ENCODE results near the gene GSTA4. TPM values are rescaled to one million over a fixed set of nuclear protein-coding genes. Genes with fewer than 3 reads are reported as not detected.

The GSTA4 gene
- total RNA-seq, 5 donors from 2014 or later (not counting 1 experiment from before 2014, with no cell fraction given), result 0.35 to 0.85 (median 0.65) TPM

DNA sequence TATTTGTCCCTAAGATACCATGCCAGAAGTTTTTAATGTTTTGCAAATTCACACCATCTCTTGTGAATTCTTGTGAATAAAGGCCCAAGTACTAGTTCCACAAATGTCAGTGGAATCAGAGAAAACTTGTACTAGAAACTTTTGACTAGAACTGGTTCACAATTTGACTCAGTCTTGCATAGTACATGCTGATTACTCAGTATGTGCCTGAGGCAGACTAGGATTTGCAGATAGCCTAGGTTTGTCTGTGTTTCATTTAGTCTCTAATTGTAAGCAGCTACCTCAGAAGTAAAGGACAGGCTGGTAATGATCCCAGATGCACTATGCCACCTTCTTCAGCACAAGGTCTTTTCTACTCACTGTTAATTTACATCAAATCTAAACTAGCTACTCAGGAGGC lies 34.2 kb upstream of the GSTA4 start:
- peaks cover 0 to 3% (median 2%) of the 10 kb centered on the region in 3 donors for H3K4me1 Mint-ChIP-seq
- Histone ChIP-seq H3K4me3 (ENCODE audit: control insufficient read depth in 1 of 2, extremely low read depth in 1 of 2, low read length in 1 of 2) (no peak overlapping the region), H3K27ac (ENCODE audit: low read length) (no peak overlapping the region), H3K4me1 (ENCODE audit: control insufficient read depth in 1 of 2, extremely low read depth in 1 of 2, insufficient read depth in 2 of 2, low read length in 2 of 2) (no peaks in the 10 kb centered on the region), H3K36me3 (ENCODE audit: control insufficient read depth in 2 of 2, extremely low read depth in 1 of 2, insufficient read depth in 1 of 2, low read length in 1 of 2) (peaks cover 6 to 56% of the 10 kb centered on the region in 2 donors), H3K27me3 (replicated peaks in 1 of 2; ENCODE audit: control insufficient read depth in 2 of 2, extremely low read depth in 1 of 2, insufficient read depth in 2 of 2, low read length in 1 of 2) (no peaks in the 10 kb centered on the region), H3K9me3 (no peaks in the 10 kb centered on the region)
- CTCF ChIA-PET, result no interaction called here
- ATAC-seq (replicated peaks in 1 of 4) (no peak), DNase-seq (no peak)
- H3K27ac Mint-ChIP-seq, result no peak overlapping the region
- peaks cover 77% of the 10 kb centered on the region for H3K36me3 Mint-ChIP-seq
- no peaks in the 10 kb centered on the region for H3K9me3 Mint-ChIP-seq
- POLR2A ChIA-PET, result no interaction called here
- H3K4me3 Mint-ChIP-seq, result no peak overlapping the region
- H3K27me3 Mint-ChIP-seq, result no peaks in the 10 kb centered on the region

GRCh38 chr6:53028467-53028866 lies 33.4 kb upstream of the GSTA4 start:
- no peaks in the 10 kb centered on the region for H3K4me1 ChIP-seq (ENCODE audit: control insufficient read depth in 1 of 2, extremely low read depth in 1 of 2, insufficient read depth in 2 of 2, low read length in 2 of 2)
- H3K9me3 ChIP-seq, result no peaks in the 10 kb centered on the region
- ChIA-PET POLR2A (no interaction called here), CTCF (no interaction called here)
- no peak overlapping the region for H3K4me3 Mint-ChIP-seq
- H3K4me1 Mint-ChIP-seq, result peaks cover 0 to 5% (median 4%) of the 10 kb centered on the region in 3 donors
- H3K27ac Mint-ChIP-seq, result no peak overlapping the region
- no peak overlapping the region for H3K27ac ChIP-seq (ENCODE audit: low read length)
- H3K36me3 ChIP-seq (ENCODE audit: control insufficient read depth in 2 of 2, extremely low read depth in 1 of 2, insufficient read depth in 1 of 2, low read length in 1 of 2), result peaks cover 6 to 56% of the 10 kb centered on the region in 2 donors
- ATAC-seq (replicated peaks in 1 of 4), result no peak
- H3K9me3 Mint-ChIP-seq, result no peaks in the 10 kb centered on the region
- H3K36me3 Mint-ChIP-seq, result peaks cover 74% of the 10 kb centered on the region
- H3K27me3 ChIP-seq (replicated peaks in 1 of 2; ENCODE audit: control insufficient read depth in 2 of 2, extremely low read depth in 1 of 2, insufficient read depth in 2 of 2, low read length in 1 of 2), result no peaks in the 10 kb centered on the region
- H3K27me3 Mint-ChIP-seq, result no peaks in the 10 kb centered on the region
- WGBS (ENCODE audit: insufficient coverage), result no CpG with 5 or more reads among the region's 1 CpG
- DNase-seq, result no peak
- no peak overlapping the region for H3K4me3 ChIP-seq (ENCODE audit: control insufficient read depth in 1 of 2, extremely low read depth in 1 of 2, low read length in 1 of 2)

DNA sequence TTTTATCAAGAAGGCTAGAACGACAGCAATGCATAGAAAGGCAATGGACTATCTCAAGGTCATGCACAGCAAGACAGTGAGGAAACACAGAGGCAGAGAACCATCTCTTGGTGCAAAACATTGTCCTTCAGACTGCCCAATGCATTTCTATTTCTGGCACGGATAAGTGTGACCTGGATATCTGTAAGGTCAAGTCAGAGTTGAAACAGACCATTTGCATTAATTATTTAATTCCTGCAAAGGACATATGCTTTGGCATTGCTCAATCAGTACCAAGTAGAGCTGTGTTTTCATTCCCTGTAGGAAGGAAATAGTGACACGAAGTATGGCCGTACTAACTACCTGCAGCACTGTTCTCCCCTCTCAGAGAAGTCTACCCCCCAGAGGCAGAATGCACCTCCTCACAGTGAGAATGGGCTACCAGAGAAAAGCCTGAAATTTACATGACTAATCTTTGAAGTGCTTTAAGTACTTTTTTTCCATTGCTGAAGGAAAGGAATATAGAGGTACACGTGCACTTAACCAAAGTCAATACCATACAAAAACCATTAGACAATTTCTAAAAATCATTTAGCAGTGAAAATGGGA lies 32.1 kb upstream of the GSTA4 start:
- ATAC-seq (replicated peaks in 1 of 4), result no peak
- Histone ChIP-seq H3K9me3 (no peaks in the 10 kb centered on the region), H3K4me3 (ENCODE audit: control insufficient read depth in 1 of 2, extremely low read depth in 1 of 2, low read length in 1 of 2) (no peak overlapping the region), H3K36me3 (ENCODE audit: control insufficient read depth in 2 of 2, extremely low read depth in 1 of 2, insufficient read depth in 1 of 2, low read length in 1 of 2) (peaks cover 6 to 48% of the 10 kb centered on the region in 2 donors), H3K27me3 (replicated peaks in 1 of 2; ENCODE audit: control insufficient read depth in 2 of 2, extremely low read depth in 1 of 2, insufficient read depth in 2 of 2, low read length in 1 of 2) (no peaks in the 10 kb centered on the region), H3K4me1 (ENCODE audit: control insufficient read depth in 1 of 2, extremely low read depth in 1 of 2, insufficient read depth in 2 of 2, low read length in 2 of 2) (no peaks in the 10 kb centered on the region), H3K27ac (ENCODE audit: low read length) (no peak overlapping the region)
- Mint-ChIP-seq H3K4me1 (peaks cover 0 to 5% (median 4%) of the 10 kb centered on the region in 3 donors), H3K27me3 (no peaks in the 10 kb centered on the region), H3K4me3 (no peak overlapping the region), H3K27ac (no peak overlapping the region), H3K9me3 (no peaks in the 10 kb centered on the region), H3K36me3 (peaks cover 74% of the 10 kb centered on the region)
- DNase-seq, result no peak
- 100% methylated on average over 1 of the region's 5 CpGs for whole genome bisulfite sequencing (ENCODE audit: insufficient coverage)
- CTCF ChIA-PET, result no interaction called here
- POLR2A ChIA-PET, result no interaction called here

DNA sequence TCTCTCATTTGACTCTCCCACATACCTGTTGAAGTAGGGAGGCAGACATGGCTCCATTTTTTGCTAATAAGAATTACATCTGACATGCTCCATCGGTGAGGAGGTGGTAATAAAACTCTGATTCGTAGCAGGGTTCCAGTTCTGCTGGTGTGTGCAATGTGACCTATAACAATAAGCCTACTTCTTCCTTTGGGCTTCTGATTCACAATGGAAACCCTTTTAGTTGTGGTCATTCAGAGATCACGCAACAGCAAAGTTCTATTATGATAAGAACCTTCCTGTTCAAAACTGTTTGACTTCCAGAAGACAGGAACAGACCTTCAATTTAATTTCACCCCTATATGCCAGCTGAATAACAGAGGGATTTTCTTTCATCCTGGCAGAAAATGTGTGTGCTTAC lies 31.4 kb upstream of the GSTA4 start:
- no peaks in the 10 kb centered on the region for H3K9me3 ChIP-seq
- Mint-ChIP-seq H3K36me3 (peaks cover 68% of the 10 kb centered on the region), H3K27me3 (no peaks in the 10 kb centered on the region), H3K4me1 (peaks cover under 1 to 5% (median 4%) of the 10 kb centered on the region in 3 donors), H3K27ac (no peak overlapping the region), H3K9me3 (no peaks in the 10 kb centered on the region), H3K4me3 (no peak overlapping the region)
- ChIA-PET POLR2A (interaction anchor here in 1 of 2 donors (0.6 kb wide), 1 partner anchor 246 kb away, joined by 3 read pairs; no protein-coding TSS in a partner anchor), CTCF (no interaction called here)
- DNase-seq, result no peak
- no peak overlapping the region for H3K4me3 ChIP-seq (ENCODE audit: control insufficient read depth in 1 of 2, extremely low read depth in 1 of 2, low read length in 1 of 2)
- H3K27ac ChIP-seq (ENCODE audit: low read length), result no peak overlapping the region
- H3K4me1 ChIP-seq (ENCODE audit: control insufficient read depth in 1 of 2, extremely low read depth in 1 of 2, insufficient read depth in 2 of 2, low read length in 2 of 2), result no peaks in the 10 kb centered on the region
- peaks cover 6 to 42% of the 10 kb centered on the region in 2 donors for H3K36me3 ChIP-seq (ENCODE audit: control insufficient read depth in 2 of 2, extremely low read depth in 1 of 2, insufficient read depth in 1 of 2, low read length in 1 of 2)
- WGBS (ENCODE audit: insufficient coverage), result 86% methylated on average over 1 of the region's 3 CpGs
- ATAC-seq (replicated peaks in 1 of 4), result no peak
- no peaks in the 10 kb centered on the region for H3K27me3 ChIP-seq (replicated peaks in 1 of 2; ENCODE audit: control insufficient read depth in 2 of 2, extremely low read depth in 1 of 2, insufficient read depth in 2 of 2, low read length in 1 of 2)

DNA sequence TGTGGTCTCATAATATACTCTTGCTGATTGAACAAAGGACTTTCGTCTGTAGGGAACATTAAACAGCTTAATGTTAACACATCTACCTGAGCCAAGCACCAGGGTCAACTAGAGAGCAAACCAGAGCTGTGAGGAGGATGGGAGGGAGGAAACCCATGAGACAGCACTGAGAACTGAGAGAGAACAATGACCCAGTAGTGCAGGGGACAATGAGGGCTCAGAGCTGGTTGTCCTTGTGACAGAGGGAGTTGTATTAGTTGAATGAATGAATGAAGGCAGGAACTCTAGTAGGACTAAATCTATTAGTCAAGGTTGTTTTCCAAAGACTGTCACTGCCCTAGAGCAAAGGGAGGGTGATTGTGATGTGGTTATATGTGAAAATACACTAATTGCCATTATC lies 28.2 kb upstream of the GSTA4 start:
- Mint-ChIP-seq H3K27ac (no peak overlapping the region), H3K4me3 (no peak overlapping the region), H3K9me3 (no peaks in the 10 kb centered on the region), H3K4me1 (peaks cover 10 to 15% (median 10%) of the 10 kb centered on the region in 3 donors), H3K27me3 (no peaks in the 10 kb centered on the region), H3K36me3 (peaks cover 44% of the 10 kb centered on the region)
- DNase-seq, result no peak
- Histone ChIP-seq H3K4me1 (ENCODE audit: control insufficient read depth in 1 of 2, extremely low read depth in 1 of 2, insufficient read depth in 2 of 2, low read length in 2 of 2) (no peaks in the 10 kb centered on the region), H3K4me3 (ENCODE audit: control insufficient read depth in 1 of 2, extremely low read depth in 1 of 2, low read length in 1 of 2) (no peak overlapping the region), H3K27me3 (replicated peaks in 1 of 2; ENCODE audit: control insufficient read depth in 2 of 2, extremely low read depth in 1 of 2, insufficient read depth in 2 of 2, low read length in 1 of 2) (no peaks in the 10 kb centered on the region), H3K36me3 (ENCODE audit: control insufficient read depth in 2 of 2, extremely low read depth in 1 of 2, insufficient read depth in 1 of 2, low read length in 1 of 2) (peaks cover 2 to 20% of the 10 kb centered on the region in 2 donors), H3K9me3 (no peaks in the 10 kb centered on the region), H3K27ac (ENCODE audit: low read length) (no peak overlapping the region)
- WGBS (ENCODE audit: insufficient coverage), result no CpG with 5 or more reads among the region's 1 CpG
- CTCF ChIA-PET, result no interaction called here
- POLR2A ChIA-PET, result no interaction called here
- no peak for ATAC-seq (replicated peaks in 1 of 4)

- Mint-ChIP-seq H3K27ac (no peak overlapping the region), H3K36me3 (peaks cover 45% of the 10 kb centered on the region), H3K4me3 (no peak overlapping the region), H3K9me3 (no peaks in the 10 kb centered on the region), H3K4me1 (peaks cover 10 to 15% (median 10%) of the 10 kb centered on the region in 3 donors), H3K27me3 (no peaks in the 10 kb centered on the region)
- POLR2A ChIA-PET, result no interaction called here
- no peaks in the 10 kb centered on the region for H3K27me3 ChIP-seq (replicated peaks in 1 of 2; ENCODE audit: control insufficient read depth in 2 of 2, extremely low read depth in 1 of 2, insufficient read depth in 2 of 2, low read length in 1 of 2)
- DNase-seq (peak in 2 of 35 experiments; percentile 4 to 27), ATAC-seq (replicated peaks in 1 of 4) (peak in 1 of 4 experiments; percentile 57)
- H3K4me1 ChIP-seq (ENCODE audit: control insufficient read depth in 1 of 2, extremely low read depth in 1 of 2, insufficient read depth in 2 of 2, low read length in 2 of 2), result no peaks in the 10 kb centered on the region
- no peak overlapping the region for H3K4me3 ChIP-seq (ENCODE audit: control insufficient read depth in 1 of 2, extremely low read depth in 1 of 2, low read length in 1 of 2)
- H3K27ac ChIP-seq (ENCODE audit: low read length), result no peak overlapping the region
- H3K36me3 ChIP-seq (ENCODE audit: control insufficient read depth in 2 of 2, extremely low read depth in 1 of 2, insufficient read depth in 1 of 2, low read length in 1 of 2), result peaks cover 2 to 34% of the 10 kb centered on the region in 2 donors
- WGBS (ENCODE audit: insufficient coverage), result 44% methylated on average over 2 of the region's 3 CpGs
- CTCF ChIA-PET, result interaction anchor here (0.6 to 0.7 kb wide), 2 partner anchors 81 to 978 kb away, joined by 3 to 4 read pairs; no protein-coding TSS in a partner anchor
- H3K9me3 ChIP-seq, result no peaks in the 10 kb centered on the region
Measured at GRCh38 chr6:53020005-53020744, 25.1 kb upstream of the GSTA4 start.

Measured in T-cell (primary cell).